HS-5 (cell line): ENCODE data around the gene CLN5.

Experiments
- DNase-seq: peaks from one replicate; pipeline ENCODE4 v3.0.0-alpha.2; 2012; ENCODE audit warnings: low read depth

CLN5 gene

DNA sequence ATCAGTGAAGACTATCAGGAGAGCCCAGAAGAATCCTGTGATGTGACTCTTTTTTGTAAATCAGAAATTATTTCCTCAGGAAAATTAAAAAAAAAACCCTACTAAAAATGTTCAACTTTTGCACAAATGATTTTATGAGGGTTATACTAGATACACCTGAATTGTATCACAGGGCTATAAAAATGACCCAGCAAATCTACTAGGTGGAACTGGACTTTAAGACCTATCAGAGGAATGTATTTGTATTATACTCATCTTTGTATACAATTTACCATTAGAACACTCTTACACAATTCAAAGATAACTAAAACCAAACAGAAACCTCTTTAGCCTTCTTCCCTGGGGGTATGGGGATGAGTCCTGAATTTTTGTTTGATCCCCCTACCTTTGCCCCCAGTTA lies 27.9 kb downstream of the CLN5 start:
- DNase-seq = no peak

- DNase-seq = no peak
Measured at GRCh38 chr13:77022341-77022740, 30.5 kb downstream of the CLN5 start.

- no peak for DNase-seq
Measured at GRCh38 chr13:77026255-77026860, 34.5 kb downstream of the CLN5 start.

DNA sequence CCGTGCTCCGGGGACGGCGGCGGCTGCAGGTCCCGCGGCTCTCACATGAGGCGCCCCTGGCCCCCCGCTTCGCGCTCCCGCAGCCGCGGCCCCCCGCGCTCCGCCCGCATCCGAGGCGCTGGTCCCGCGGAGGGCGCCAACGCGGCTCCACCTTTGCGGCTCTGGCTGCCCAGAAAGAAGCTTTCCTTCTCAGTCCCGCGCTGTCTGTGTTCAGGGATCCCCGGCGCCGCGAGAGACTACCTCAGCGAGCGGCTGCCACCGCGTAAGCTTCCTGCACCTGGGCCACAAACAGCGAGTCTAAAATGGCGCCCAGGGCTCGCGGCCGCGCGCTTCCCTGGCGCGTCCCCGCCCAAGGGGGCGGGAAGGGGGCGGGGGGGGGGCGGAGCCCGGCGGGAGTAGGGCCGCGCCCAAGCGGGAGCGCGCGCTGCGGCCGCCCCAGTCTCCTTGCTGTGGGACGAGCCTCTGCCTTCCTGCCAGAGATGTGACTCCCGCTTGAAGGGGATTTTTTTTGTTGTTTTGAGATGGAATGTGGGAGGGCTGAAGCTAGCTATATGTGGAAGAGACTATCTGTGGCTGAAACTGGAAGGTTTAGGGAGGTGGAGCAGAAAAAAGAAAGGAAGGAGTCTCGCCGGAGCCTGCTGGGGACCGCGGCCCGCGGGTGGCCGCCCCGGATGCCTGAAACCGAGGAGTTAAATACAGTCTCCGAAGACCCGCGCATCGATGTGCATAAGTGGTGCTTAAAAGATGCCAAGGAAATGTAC lies 35.2 kb downstream of the CLN5 start, which contains the start of gene FBXL3:
Gene FBXL3, minus strand, starts transcription at position 299 of the 761 bp plus-strand sequence. CDS start 5,299 bp downstream, outside the sequence.
- peak; percentile 52 for DNase-seq

- DNase-seq = no peak
Measured at GRCh38 chr13:77028202-77028601, 36.3 kb downstream of the CLN5 start.

GRCh38 chr13:77029436-77029835 lies 37.6 kb downstream of the CLN5 start:
- DNase-seq = no peak

DNA sequence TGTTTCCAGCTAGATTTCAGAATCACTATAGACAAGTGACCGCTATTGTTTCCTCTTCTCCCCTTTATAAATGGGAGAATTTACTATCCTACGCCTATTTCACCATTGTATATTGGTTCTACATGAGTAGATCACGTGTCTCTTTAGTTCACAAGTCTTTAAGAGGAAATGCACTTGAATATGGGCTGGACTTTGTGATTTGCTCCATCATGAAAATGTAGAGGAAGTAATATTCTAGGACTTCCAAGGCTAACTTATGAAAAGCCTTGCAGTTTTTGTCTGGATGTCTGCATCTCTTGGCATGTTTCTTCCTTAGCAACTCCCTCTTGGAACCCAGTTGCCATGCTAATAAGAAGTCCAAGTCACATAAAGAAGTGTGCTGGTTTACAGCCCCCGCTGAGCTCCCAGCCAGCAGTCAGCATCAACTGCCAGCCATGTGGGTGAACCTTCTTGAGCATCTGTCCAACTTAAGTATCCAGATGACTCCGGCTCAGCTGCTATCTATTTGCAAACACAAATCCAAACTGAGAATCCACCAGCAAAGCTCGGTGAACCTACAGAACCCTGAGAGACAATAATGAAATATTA lies 39.9 kb downstream of the CLN5 start:
- DNase-seq = no peak

GRCh38 chr13:77033717-77034302 lies 41.9 kb downstream of the CLN5 start:
- DNase-seq = no peak

DNA sequence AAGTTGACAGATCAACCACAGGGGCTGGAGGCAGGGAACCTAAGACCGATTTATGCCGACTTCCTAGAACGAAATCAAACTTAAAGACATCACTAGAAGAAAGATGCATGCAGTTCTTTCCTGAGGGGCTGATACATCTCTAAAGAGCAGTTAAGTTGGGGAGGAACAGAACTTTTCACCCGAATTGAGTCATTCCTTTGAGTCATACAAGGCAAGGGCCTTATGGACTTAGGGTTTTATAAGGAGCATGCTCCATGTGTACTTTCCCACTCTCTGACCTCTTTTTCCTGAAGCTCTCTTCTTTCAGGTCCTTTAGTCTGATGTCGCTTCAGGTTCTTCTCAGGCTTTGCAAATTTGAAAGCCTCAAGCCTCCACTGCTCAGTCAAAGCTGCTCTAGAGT lies 43.0 kb downstream of the CLN5 start:
- no peak for DNase-seq

GRCh38 chr13:77036279-77036678 lies 44.4 kb downstream of the CLN5 start:
- DNase-seq = no peak

- DNase-seq = no peak
Measured at GRCh38 chr13:77038907-77039480, 47.1 kb downstream of the CLN5 start.

DNA sequence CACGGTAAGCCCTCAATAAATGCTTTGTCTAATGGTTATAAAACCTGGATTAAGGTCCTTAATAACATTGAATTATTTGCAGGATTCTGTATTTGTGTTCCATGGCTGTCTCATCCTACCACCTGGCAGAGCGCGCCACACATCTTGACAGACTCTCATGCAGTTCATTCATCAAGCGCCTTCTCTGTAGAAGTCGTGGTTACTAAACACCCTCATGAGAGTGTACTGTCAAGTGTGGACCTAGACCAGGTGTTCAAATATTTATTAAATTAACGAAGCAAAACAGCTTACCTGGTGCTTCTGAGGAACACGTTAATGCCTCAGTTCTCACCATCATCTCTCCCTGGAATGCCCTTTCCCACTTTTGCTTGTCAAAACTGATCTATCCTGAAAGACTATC lies 48.2 kb downstream of the CLN5 start:
- no peak for DNase-seq

DNA sequence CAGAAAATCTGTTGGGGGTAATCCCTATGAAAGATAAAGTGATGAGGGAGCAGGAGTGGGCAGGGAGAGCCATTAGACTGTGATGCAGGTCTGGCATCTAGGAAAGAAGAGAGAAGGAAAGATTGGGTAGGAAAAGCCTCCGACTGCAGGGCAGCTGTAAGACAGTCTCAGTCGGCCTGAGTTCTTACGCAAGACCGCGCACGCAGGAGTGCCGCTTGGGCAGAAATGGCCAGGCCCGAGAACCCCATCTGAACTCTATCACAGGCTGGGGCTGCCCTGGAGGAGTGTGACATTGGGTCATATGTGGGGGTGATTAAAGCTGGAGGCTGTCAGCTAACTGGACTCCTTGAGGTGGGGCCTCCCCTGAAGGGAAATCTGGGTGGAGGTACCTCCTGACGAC lies 49.0 kb downstream of the CLN5 start:
- DNase-seq = no peak

DNA sequence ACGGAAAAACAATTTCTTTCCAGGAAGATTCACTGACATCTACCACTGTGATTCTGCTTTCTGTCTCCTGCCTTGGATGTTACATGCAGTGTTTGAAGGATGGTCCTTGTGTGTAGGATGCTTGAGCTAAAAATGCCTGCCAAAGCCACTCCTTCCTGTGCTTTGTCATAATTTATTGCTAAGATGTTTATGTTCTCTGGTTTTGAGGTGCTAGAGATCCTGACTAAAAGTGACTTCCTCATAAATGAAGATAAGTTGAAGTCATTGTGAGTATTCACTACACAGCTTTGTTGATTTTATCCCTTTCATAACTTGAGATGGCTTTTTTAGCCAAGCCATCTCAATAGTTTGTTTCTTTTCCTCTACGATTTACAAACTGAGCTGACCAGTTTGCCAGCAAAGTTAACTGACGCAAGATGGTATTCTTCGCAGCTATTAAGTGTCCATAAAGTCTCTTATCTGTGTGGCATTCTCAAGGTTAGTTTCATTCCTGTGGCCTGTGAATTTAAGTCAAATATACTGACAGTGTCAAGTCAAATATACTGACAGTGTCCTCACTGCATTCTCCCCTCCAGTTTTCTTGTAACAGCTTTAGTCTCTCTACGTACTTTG lies 50.8 kb downstream of the CLN5 start:
- DNase-seq = no peak

DNA sequence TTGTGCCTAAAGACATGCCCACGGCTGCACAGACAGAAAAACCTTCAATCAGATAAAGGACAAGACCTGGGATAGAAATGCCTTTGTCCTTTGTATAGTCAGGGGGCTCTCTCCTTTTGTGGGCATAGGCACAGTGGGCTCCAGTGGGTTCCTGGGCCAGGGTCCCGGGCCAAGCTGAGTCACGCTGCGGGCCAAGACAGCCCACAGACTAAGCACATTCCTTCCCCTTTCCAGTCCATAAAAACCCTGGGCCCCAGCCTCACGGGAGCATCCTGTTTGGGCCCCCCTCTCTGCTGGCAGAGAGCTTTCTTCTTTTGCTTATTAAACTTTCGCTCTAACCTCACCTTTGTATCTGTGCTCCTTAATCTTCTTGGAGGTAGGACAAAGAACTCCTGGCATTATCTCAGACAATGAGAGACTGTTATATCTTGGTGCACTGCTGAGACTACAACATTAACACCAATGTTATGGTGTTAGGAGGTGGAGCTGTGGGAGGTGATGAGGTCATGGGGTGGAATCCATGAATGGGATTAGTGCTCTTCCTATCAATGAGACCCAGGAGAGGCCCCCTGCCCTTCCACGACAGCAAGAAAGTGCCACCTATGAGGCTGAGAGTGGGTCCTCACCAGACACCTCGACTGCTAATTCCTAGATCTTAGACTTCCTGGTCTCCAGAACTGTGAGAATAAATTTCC lies 55.9 kb downstream of the CLN5 start:
- DNase-seq = no peak

- no peak for DNase-seq
Measured at GRCh38 chr13:77048681-77049080, 56.8 kb downstream of the CLN5 start.

DNA sequence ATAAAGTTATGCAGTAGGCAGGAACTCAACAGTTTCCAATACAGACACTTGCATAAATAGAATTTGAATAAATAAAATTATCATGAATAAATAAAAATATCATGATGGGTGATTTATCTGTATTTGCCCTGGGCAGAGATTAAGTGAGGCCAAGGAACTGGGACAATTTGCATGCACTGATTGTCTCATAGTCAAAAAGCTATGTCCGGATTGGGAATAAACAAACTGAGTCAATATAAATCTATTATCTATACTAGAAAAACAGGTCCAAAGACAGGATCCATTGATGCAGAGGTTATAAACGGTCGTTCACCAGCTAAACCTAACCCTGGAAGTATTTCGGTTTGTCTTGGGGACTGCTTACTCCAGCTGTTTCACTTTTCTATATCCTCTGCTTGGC lies 61.3 kb downstream of the CLN5 start:
- DNase-seq = no peak
